Tibial nerve (tissue), 4 donors: ENCODE results near the gene TMEM179B.

Source experiments
- CTCF ChIP-seq, 5 experiments: fragments of 200-600 bp in 3 of 5; fragments of 450-650 bp in 2 of 5; sonication (generic) in 3 of 5; IDR thresholded peaks; one replicate each; pipeline ENCODE4 v1.5.1; 2016 to 2019; ENCODE audit warnings: antibody characterized with exemption in 5 of 5, mild to moderate bottlenecking in 3 of 5, moderate library complexity in 2 of 5
- EP300 ChIP-seq, 2 donors: sonication (generic); formaldehyde crosslinking; IDR thresholded peaks; one replicate each; pipeline ENCODE4 v1.6.1; 2017; ENCODE audit warnings: antibody characterized with exemption in 2 of 2, mild to moderate bottlenecking in 1 of 2

- TF ChIP-seq CTCF (IDR thresholded peaks at IDR 0.05) (no peak), EP300 (IDR thresholded peaks at IDR 0.05) (no peak)
Observed at GRCh38 chr11:62792202-62792575, 5.0 kb downstream of the TMEM179B start.
